Body of pancreas (tissue), 4 donors: ENCODE measurements around the gene HSPB7.

Experiments used
- CTCF ChIP-seq, 7 experiments: fragments of 450-650 bp in 4 of 7; fragments of 200-600 bp in 3 of 7; sonication (generic) in 3 of 7; IDR thresholded peaks; one replicate each; pipeline ENCODE4 v1.5.1; 2016 to 2019; ENCODE audit warnings: antibody characterized with exemption in 7 of 7
- POLR2A ChIP-seq, 3 donors: fragments of 450-650 bp; IDR thresholded peaks; one replicate each; pipeline ENCODE4 v1.6.1; 2016; ENCODE audit warnings: antibody characterized with exemption in 3 of 3, mild to moderate bottlenecking in 2 of 3

GRCh38 chr1:16061266-16061665, 43.4 kb upstream of the HSPB7 start:
- TF ChIP-seq CTCF (IDR thresholded peaks at IDR 0.05) (no peak), POLR2A (IDR thresholded peaks at IDR 0.05) (no peak)
